SKM-1 treated with dmso at 0.1 percent for 144 hours (cell line): ENCODE measurements around the gene EPSTI1.
"Not testable (repeated sequence)": the region's sequence is repeated elsewhere in the genome, so short reads cannot be mapped to it uniquely, and the experiment has no call there.

Experiments used
- DNase-seq: peaks from one replicate; lab custom pipeline; 2025; ENCODE audit not compliant: unreplicated experiment; lab: John Stamatoyannopoulos, UW

The EPSTI1 gene

GRCh38 chr13:42991898-42992763, at the start of gene EPSTI1:
Gene EPSTI1, minus strand, starts transcription at chr13:42992241. Its CDS starts 76 bp downstream, at chr13:42992165.
- DNase-seq: peak; percentile 14

- no peak for DNase-seq
Measured at GRCh38 chr13:43041369-43041921, 49.4 kb upstream of the EPSTI1 start.

- not testable (repeated sequence) for DNase-seq
Measured at GRCh38 chr13:43040581-43041368, 48.7 kb upstream of the EPSTI1 start.

GRCh38 chr13:43039966-43040365, 47.9 kb upstream of the EPSTI1 start:
- no peak for DNase-seq

GRCh38 chr13:43036351-43037250, 44.6 kb upstream of the EPSTI1 start:
- DNase-seq: no peak

- DNase-seq: no peak
Measured at GRCh38 chr13:43033038-43033437, 41.0 kb upstream of the EPSTI1 start.

GRCh38 chr13:43031881-43032280, 39.8 kb upstream of the EPSTI1 start:
- no peak for DNase-seq

- DNase-seq: no peak
Measured at GRCh38 chr13:43030548-43030947, 38.5 kb upstream of the EPSTI1 start.

GRCh38 chr13:43026262-43026661, 34.2 kb upstream of the EPSTI1 start:
- no peak for DNase-seq

- DNase-seq: no peak
Measured at GRCh38 chr13:43023289-43023963, 31.4 kb upstream of the EPSTI1 start, which contains the start of gene DNAJC15. Gene DNAJC15, plus strand, starts transcription at chr13:43023586. Its CDS starts 41 bp downstream, at chr13:43023627.

- no peak for DNase-seq
Measured at GRCh38 chr13:43022934-43023288, 30.9 kb upstream of the EPSTI1 start.

- no peak for DNase-seq
Measured at GRCh38 chr13:43021926-43022670, 30.1 kb upstream of the EPSTI1 start.

- no peak for DNase-seq
Measured at GRCh38 chr13:43020794-43021193, 28.8 kb upstream of the EPSTI1 start.

GRCh38 chr13:43019811-43020210, 27.8 kb upstream of the EPSTI1 start:
- no peak for DNase-seq

GRCh38 chr13:43016226-43016625, 24.2 kb upstream of the EPSTI1 start:
- DNase-seq: no peak

GRCh38 chr13:43014162-43014561, 22.1 kb upstream of the EPSTI1 start:
- DNase-seq: no peak

GRCh38 chr13:43009506-43009905, 17.5 kb upstream of the EPSTI1 start:
- no peak for DNase-seq

- DNase-seq: no peak
Measured at GRCh38 chr13:43008596-43008995, 16.6 kb upstream of the EPSTI1 start.

- DNase-seq: no peak
Measured at GRCh38 chr13:43006893-43007631, 15.0 kb upstream of the EPSTI1 start.
